Neuron (in vitro differentiated cells): ENCODE measurements around the gene G2E3.
A peak's percentile ranks its signal among the peaks of the same experiment; 100 is the strongest.

Experiments used
- H2AFZ ChIP-seq: one replicate; pipeline ENCODE4 v1.6.1; 2013; ENCODE audit warnings: low read depth, mild to moderate bottlenecking, inconsistent platforms, low read length, moderate library complexity
- H3K27me3 ChIP-seq: one replicate; pipeline ENCODE4 v1.6.1; 2013; ENCODE audit warnings: low read length; ENCODE audit not compliant: insufficient read depth
- H3K36me3 ChIP-seq: one replicate; pipeline ENCODE4 v1.6.1; 2013; ENCODE audit warnings: low read length; ENCODE audit not compliant: insufficient read depth
- H3K4me1 ChIP-seq: one replicate; pipeline ENCODE4 v1.6.1; 2013; ENCODE audit warnings: low read length; ENCODE audit not compliant: insufficient read depth
- H3K4me3 ChIP-seq: 2 replicates; pipeline ENCODE4 v1.5.1; 2013; ENCODE audit warnings: mild to moderate bottlenecking, low read length, moderate library complexity
- H3K9me3 ChIP-seq: one replicate; pipeline ENCODE4 v1.6.1; 2013; ENCODE audit warnings: low read length

Gene G2E3, protein sequence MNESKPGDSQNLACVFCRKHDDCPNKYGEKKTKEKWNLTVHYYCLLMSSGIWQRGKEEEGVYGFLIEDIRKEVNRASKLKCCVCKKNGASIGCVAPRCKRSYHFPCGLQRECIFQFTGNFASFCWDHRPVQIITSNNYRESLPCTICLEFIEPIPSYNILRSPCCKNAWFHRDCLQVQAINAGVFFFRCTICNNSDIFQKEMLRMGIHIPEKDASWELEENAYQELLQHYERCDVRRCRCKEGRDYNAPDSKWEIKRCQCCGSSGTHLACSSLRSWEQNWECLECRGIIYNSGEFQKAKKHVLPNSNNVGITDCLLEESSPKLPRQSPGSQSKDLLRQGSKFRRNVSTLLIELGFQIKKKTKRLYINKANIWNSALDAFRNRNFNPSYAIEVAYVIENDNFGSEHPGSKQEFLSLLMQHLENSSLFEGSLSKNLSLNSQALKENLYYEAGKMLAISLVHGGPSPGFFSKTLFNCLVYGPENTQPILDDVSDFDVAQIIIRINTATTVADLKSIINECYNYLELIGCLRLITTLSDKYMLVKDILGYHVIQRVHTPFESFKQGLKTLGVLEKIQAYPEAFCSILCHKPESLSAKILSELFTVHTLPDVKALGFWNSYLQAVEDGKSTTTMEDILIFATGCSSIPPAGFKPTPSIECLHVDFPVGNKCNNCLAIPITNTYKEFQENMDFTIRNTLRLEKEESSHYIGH

DNA sequence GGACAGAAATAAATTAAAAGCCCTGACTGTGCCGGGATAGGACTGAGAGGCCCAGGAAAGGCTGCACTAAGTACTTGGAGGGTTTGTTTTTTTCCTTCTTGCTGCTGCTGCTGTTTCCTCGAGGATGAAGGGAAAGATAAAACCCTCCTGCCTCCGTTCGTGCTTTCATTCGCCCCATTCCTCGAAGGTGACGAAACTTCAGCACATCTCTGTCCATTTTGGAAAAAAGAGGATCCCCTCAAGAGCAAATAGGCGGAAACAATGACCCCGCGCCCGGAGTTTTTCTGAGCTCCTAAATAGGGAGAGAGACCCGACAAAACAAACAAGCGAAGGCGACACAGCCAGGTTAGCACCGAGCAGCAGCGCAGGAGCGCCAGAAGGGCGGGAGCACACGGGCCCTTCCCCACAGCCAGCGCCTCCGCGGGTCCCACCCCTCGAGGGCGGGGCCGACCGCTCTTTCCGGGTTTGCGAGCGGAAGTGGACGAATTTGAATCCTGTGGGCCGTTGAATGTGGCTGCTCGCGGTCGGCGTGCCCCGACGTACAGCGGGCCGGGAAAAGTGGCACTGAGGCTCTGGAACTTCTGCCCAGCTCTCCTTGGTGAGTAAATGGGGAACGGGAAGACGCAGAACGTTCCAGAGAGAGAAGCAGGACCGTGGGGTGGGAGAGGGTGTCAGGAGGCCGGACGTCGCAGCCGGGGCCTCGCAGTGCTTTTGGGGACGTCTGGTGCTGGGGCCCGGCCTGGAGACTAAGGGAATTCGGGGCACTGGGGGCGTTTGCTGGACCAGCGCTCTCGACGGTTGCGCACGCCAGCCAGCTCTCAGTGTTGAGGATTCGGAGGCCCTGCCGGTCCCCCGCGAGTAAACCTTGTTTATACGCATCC lies at the start of gene G2E3:
TSS of gene G2E3 (plus strand) at position 484 of the 881 bp plus-strand sequence. CDS start 21,922 bp downstream, outside the sequence.
- H2AFZ ChIP-seq: peak within 1 kb of the TSS; percentile 100
- no peaks in the 10 kb centered on the region for H3K27me3 ChIP-seq
- peak within 1 kb of the TSS; percentile 99 for H3K4me3 ChIP-seq

DNA sequence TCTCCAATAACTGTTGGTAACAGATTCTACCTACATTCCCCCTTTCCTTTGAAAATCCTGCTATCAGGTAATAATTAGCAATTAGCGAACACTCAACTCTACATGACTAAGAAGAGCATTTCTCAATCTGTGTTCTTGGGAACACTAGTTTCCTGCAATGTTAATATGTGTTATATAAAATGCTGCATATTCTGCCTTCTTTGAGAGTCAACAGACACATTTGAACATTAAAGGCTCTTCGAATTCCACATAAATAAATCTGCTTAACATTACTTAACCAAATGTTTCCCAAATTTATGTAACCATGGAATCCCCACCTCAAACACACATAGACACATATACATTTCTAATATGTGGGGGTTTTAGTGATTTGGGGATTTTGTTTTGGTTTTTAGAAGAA lies 41.2 kb upstream of the G2E3 start:
- no peak overlapping the region for H2AFZ ChIP-seq
- H3K36me3 ChIP-seq: no peaks in the 10 kb centered on the region
- H3K4me3 ChIP-seq: no peak overlapping the region
- H3K9me3 ChIP-seq: no peaks in the 10 kb centered on the region
- H3K27me3 ChIP-seq: peaks cover 6% of the 10 kb centered on the region
- peaks cover 7% of the 10 kb centered on the region for H3K4me1 ChIP-seq

More for the DNA sequence above, at the start of gene G2E3:
- peaks cover 3% of the 10 kb centered on the region for H3K9me3 ChIP-seq
- peaks cover 15% of the 10 kb centered on the region for H3K4me1 ChIP-seq
- peaks cover 4% of the 10 kb centered on the region for H3K36me3 ChIP-seq

DNA sequence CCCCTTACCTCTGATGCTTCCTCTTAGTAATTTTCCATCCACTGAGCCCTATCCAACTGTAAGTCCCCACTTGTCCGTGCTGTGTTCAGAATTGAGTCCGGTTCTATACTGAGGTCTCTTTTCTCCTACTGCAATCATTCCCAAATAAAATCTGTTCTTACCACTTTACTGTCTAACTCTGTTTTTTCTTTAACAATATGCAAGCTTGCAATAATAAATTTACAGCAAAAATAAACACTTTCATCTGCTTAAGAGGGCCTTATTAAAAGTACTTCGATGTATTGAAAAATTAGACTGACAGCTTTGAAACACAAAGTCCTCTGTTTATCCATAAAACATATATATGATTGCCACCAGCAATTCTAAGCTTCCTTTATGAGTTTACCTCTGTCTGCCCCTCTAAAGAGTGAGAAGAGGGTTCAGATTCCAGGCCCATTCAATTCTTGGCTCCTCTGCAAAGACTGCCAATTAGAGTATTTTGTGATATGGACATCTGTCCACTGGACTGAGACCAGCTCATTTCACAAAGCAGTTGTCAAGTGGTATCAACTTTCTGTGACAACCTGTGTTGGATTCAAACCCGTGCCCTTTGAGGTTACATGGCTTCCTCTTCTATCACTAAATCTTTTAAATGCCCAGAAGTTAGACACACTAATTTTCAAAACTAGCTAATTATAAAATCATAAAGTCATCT lies 39.9 kb upstream of the G2E3 start:
- Histone ChIP-seq H3K4me3 (no peak overlapping the region), H2AFZ (no peak overlapping the region), H3K27me3 (peaks cover 6% of the 10 kb centered on the region), H3K36me3 (no peaks in the 10 kb centered on the region), H3K4me1 (peaks cover 7% of the 10 kb centered on the region), H3K9me3 (no peaks in the 10 kb centered on the region)

DNA sequence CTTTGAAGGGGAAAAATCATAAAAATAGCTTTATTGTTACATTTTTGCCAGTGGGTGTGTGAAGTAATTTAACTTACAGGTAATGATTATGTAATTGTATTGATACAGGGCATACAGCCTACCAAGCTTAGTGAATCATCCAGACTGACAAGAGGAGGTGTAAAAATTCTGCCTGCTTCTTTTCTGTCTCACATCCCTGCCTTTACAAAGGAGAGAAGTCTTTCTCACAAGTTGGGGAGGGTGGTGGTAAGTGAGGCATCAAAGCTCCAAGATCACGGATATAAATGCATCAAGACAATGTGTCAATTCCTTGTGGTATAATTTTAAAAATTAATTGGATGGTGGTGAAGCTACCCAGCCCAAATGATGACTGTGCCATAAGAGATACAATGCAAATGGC lies 39.0 kb upstream of the G2E3 start:
- H3K27me3 ChIP-seq: peaks cover 6% of the 10 kb centered on the region
- H2AFZ ChIP-seq: peak overlapping the region; percentile 54
- H3K4me3 ChIP-seq: no peak overlapping the region
- H3K4me1 ChIP-seq: peaks cover 7% of the 10 kb centered on the region
- no peaks in the 10 kb centered on the region for H3K9me3 ChIP-seq
- H3K36me3 ChIP-seq: no peaks in the 10 kb centered on the region

DNA sequence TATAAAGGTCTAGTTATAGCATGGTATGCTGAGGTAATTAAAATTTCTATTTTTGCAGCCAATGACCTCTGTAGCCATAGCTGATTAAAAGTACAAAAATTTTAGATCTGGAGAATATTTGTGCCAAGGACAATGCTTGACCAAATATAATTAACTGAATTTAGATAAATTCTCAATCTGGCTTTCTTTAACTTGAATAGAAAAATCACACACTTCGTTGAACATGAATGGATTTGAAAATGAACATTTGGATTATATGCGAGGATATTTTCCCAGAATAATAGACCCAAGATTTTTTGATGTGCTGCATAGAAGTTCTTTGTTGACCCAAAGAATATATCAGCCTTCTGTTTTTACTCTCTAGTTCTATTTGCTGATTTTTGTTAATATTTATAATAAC lies 38.4 kb upstream of the G2E3 start:
- Histone ChIP-seq H3K4me1 (peaks cover 7% of the 10 kb centered on the region), H2AFZ (no peak overlapping the region), H3K27me3 (peaks cover 10% of the 10 kb centered on the region), H3K9me3 (no peaks in the 10 kb centered on the region), H3K36me3 (no peaks in the 10 kb centered on the region), H3K4me3 (no peak overlapping the region)

DNA sequence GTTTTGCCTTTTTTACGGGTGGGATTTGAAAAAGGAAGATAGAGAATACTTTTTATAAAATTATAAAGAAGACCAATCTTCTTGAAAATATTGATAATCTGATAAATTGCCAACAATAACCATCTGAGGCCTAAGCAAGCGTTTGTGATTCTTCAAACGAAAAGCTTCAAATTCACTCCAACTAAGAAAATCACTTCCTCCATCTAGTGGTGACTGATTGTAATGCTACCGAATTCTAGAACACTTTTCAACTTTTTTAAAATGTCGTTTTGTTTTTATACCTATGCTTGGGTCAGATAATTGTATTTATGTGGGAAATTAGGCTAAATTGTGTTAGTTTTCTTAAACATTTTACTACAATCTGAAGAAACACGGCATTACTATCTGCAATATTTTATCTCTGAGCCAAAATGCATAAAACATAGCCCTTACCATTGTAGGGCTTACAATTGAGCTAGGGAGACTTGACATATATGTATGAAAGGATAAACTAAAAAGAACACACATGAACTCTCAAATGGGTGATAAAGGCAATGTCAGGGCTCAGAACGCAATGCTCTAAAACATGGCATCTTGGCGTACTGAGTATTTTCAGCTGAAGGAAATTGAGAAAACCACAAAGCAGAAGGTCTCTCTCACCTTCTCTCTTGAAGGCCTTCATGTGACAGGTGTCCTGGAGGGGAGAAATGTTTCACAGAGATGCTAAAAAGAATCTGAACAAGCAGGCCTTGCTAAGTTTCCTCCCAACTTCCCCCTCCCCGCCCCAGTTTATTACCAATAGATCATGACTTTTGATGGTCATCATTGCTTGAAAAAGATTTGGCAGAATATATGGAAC lies 36.8 kb upstream of the G2E3 start:
- no peaks in the 10 kb centered on the region for H3K9me3 ChIP-seq
- peaks cover 10% of the 10 kb centered on the region for H3K27me3 ChIP-seq
- H3K4me1 ChIP-seq: peaks cover 7% of the 10 kb centered on the region
- no peaks in the 10 kb centered on the region for H3K36me3 ChIP-seq
- no peak overlapping the region for H2AFZ ChIP-seq
- no peak overlapping the region for H3K4me3 ChIP-seq

DNA sequence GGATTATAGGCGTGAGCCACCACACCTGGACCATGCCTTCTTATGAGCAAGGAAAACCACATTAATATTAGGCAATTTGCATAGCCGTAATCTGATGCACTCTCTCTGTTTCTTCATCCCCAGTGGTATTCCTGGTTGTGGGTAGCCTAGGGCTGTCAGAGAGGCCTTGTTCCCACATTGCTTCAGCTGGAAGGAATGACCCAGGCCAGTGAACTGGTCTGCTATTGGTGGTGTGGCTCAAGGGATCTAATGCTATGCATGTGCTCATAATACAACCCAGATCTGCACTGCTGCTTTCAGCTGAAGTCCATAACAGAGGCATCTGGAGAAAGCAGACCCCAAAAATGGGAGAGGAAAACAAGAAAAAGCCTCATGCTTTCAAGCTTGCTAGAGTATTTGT lies 33.1 kb upstream of the G2E3 start:
- H2AFZ ChIP-seq: no peak overlapping the region
- no peaks in the 10 kb centered on the region for H3K36me3 ChIP-seq
- H3K4me1 ChIP-seq: peaks cover 2% of the 10 kb centered on the region
- H3K27me3 ChIP-seq: peaks cover 4% of the 10 kb centered on the region
- H3K4me3 ChIP-seq: no peak overlapping the region
- H3K9me3 ChIP-seq: no peaks in the 10 kb centered on the region

DNA sequence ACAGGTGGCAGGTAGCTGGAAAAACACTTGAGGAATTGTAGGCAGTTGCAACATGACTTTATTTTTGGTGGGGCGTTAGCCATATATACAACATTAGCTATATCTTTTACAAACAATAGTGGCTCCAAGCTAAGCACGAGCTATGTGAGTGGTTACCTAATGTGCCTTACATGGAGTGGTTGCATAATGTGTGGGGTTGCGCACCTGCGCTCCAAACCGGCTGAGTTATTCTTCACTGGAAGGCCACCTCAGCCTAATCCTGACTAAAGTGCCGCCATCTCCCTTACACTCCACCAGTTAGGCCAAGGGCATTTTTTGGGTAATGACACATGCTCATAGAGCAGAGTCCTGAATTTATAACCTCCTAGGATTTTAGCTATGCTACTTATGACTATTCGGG lies 31.8 kb upstream of the G2E3 start:
- Histone ChIP-seq H3K4me3 (no peak overlapping the region), H3K36me3 (no peaks in the 10 kb centered on the region), H3K4me1 (no peaks in the 10 kb centered on the region), H2AFZ (no peak overlapping the region), H3K9me3 (no peaks in the 10 kb centered on the region), H3K27me3 (peaks cover 4% of the 10 kb centered on the region)

DNA sequence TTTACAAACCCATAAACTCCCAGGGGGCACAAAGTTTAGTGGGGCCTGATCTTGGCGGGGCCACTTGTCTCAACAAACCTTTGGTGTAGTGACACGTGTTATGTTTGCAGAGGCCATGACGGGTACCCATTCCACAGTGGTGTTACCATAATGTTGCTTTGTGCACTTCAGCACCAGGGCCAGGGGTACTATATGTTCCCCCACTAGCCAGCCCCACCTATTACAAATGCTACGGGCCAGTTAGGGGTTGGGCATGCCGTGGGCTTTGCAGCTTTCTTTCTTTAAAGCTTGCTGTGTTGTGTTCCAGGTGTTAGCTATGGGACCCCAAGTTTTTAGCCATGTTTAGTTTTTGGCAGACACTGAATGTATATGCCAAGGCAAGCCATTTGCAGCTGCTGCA lies 30.8 kb upstream of the G2E3 start:
- no peak overlapping the region for H3K4me3 ChIP-seq
- H3K27me3 ChIP-seq: peaks cover 4% of the 10 kb centered on the region
- no peaks in the 10 kb centered on the region for H3K4me1 ChIP-seq

DNA sequence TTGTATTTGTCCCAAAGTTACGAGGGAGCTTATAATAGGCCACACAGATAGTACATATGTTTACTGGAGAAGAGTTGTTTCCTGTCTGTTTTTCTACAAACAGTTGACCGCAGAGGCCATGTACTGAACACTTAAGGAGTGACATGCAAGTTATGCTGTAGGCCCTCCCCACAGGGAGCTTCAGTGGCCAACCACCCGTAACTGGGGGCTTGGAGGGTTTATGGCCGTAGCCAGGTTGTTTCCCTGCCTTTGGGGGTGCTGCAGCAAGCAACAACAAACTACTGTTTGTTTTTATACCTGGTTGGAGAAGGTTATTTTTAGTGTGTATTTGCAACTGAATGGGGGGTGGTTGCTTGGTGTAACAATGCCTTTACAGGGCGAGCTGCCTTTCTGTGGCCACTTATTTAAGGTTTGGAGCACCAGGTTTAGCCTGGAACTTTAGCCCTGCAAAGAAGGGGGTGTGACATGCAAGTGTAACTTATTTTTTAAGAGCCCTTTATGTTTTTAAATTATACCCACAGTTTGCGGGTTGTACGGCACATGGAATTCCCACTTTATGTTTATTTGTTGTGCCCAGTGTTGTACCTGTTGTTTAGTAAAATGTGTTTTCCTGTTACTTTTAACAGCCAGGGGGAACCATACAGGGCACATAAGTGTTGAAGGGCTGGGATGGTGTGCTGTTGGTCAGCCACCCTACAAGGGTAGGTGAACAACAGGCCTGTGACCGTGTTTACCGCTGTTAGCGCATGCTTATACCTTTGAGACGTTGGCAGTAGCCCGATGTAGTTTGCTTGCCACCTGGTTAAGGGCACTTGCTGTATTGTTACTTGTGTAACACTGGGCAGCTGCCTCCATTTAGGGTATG lies 29.9 kb upstream of the G2E3 start:
- H2AFZ ChIP-seq: no peak overlapping the region
- peaks cover 4% of the 10 kb centered on the region for H3K27me3 ChIP-seq
- no peak overlapping the region for H3K4me3 ChIP-seq
- no peaks in the 10 kb centered on the region for H3K36me3 ChIP-seq
- no peaks in the 10 kb centered on the region for H3K4me1 ChIP-seq
- no peaks in the 10 kb centered on the region for H3K9me3 ChIP-seq

More for the DNA sequence above, 30.8 kb upstream of the G2E3 start:
- no peak overlapping the region for H2AFZ ChIP-seq
- H3K9me3 ChIP-seq: no peaks in the 10 kb centered on the region
- no peaks in the 10 kb centered on the region for H3K36me3 ChIP-seq

DNA sequence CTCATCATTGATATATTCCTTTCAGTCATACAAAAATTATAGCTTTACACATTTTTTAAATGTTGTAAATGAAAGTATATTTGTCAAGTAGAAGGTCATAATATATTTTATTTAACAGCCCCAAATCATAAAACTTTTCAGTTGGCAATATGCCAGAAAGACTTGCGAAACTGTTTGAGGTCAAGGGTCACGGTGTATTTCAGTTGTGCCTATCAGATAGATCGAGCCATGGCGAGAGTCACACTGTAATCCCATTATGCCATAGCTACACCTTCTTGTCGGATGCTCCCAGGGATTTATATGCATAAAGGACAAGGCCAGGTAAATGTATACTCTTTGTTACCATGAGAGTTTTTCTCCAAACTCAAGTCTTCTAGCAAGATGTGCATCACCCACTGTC lies 26.7 kb upstream of the G2E3 start:
- H3K27me3 ChIP-seq: no peaks in the 10 kb centered on the region
- H3K4me3 ChIP-seq: no peak overlapping the region
- H3K36me3 ChIP-seq: no peaks in the 10 kb centered on the region
- H2AFZ ChIP-seq: no peak overlapping the region
- no peaks in the 10 kb centered on the region for H3K4me1 ChIP-seq
- no peaks in the 10 kb centered on the region for H3K9me3 ChIP-seq
